Measurements from ENCODE around the gene MAP2K5. TPM values are rescaled to one million over a fixed set of nuclear protein-coding genes. Genes with fewer than 3 reads are reported as not detected.

The MAP2K5 gene
- total and polyA plus RNA-seq, 9 of the 15 experiments (the other 6 are each of a cell fraction or from before 2014, with no cell fraction given): 0.41 to 16.5 (median 7.5) TPM

DNA sequence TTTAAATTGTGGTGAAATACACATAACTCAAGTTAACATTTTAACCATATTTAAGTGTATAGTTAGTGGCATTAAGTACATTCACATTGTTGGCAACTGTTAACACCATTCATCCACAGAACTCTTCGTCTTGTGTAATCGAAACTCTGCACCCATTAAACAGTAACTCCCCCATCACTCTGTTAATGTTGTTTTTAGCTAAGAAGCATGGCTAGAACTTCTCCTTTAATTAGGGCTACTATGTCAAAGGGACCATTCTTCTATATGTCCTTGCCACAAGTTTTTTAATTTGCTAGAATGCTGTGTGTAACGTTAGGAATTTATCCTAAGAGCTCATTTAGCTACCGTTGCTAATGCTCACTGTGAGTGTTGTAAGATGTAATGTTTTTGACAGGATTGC, 60.6 kb downstream of the MAP2K5 start:
- Histone ChIP-seq H2AFZ (ENCODE audit: low read depth, low read length) (no peak overlapping the region), H3K27me3 (ENCODE audit: control insufficient read depth in 2 of 2, insufficient read depth in 2 of 2, low read length in 2 of 2) (no peaks in the 10 kb centered on the region), H3K9me3 (replicated peaks; ENCODE audit: control insufficient read depth, insufficient read depth, low read depth, low read length) (no peaks in the 10 kb centered on the region), H3K4me2 (ENCODE audit: insufficient read depth, low read length) (no peak overlapping the region), H3K4me1 (replicated peaks in 1 of 2; ENCODE audit: control insufficient read depth in 2 of 2, insufficient read depth in 2 of 2, low read length in 2 of 2) (no peaks in the 10 kb centered on the region), H3K27ac (ENCODE audit: extremely low read depth, low read depth, low read length) (no peak overlapping the region), H3K79me2 (ENCODE audit: control insufficient read depth, insufficient read depth, low read length) (no peaks in the 10 kb centered on the region), H3K4me3 (no peak overlapping the region), H3K9me1 (ENCODE audit: control insufficient read depth, insufficient read depth, low read length) (no peaks in the 10 kb centered on the region), H3K36me3 (ENCODE audit: control insufficient read depth, insufficient read depth, low read length) (no peaks in the 10 kb centered on the region), H4K20me1 (replicated peaks; ENCODE audit: control insufficient read depth, insufficient read depth, low read length) (no peaks in the 10 kb centered on the region), H3K9ac (ENCODE audit: insufficient read depth in 1 of 2, low read depth in 2 of 2, low read length in 2 of 2) (no peak overlapping the region)
- intact Hi-C loops (cut with micrococcal nuclease) (no loop called here), in situ Hi-C loops (cut with MboI) (no loop called here)
- TF ChIP-seq SREBF2 (CRISPR knock-in tag; IDR thresholded peaks at IDR 0.05) (no peak), ZNF707 (CRISPR knock-in tag; conservative IDR thresholded peaks at IDR 0.05) (no peak), PHB (CRISPR knock-in tag; IDR thresholded peaks at IDR 0.05) (no peak), ZNF143 (CRISPR knock-in tag; IDR thresholded peaks at IDR 0.05) (no peak), PTTG1 (tag; IDR thresholded peaks at IDR 0.05; ENCODE audit: low read depth) (no peak), FIP1L1 (IDR thresholded peaks at IDR 0.05; ENCODE audit: low read depth, low read length, poor library complexity, severe bottlenecking) (no peak), GTF2F1 (IDR thresholded peaks at IDR 0.05; ENCODE audit: low read depth, low read length) (no peak), LARP7 (IDR thresholded peaks at IDR 0.05) (no peak), ESRRA (IDR thresholded peaks at IDR 0.05; ENCODE audit: borderline replicate concordance, low read depth) (no peak), FOXK1 (CRISPR knock-in tag; IDR thresholded peaks at IDR 0.05; ENCODE audit: borderline replicate concordance) (no peak), HDAC1 (IDR thresholded peaks at IDR 0.05) (no peak), OTX1 (CRISPR knock-in tag; IDR thresholded peaks at IDR 0.05) (no peak), TAF9B (IDR thresholded peaks at IDR 0.05; ENCODE audit: partially characterized antibody) (no peak), SIN3B (IDR thresholded peaks at IDR 0.05; ENCODE audit: low read depth) (no peak)
- TF ChIP-seq, protein P1, sequence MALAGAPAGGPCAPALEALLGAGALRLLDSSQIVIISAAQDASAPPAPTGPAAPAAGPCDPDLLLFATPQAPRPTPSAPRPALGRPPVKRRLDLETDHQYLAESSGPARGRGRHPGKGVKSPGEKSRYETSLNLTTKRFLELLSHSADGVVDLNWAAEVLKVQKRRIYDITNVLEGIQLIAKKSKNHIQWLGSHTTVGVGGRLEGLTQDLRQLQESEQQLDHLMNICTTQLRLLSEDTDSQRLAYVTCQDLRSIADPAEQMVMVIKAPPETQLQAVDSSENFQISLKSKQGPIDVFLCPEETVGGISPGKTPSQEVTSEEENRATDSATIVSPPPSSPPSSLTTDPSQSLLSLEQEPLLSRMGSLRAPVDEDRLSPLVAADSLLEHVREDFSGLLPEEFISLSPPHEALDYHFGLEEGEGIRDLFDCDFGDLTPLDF (CRISPR knock-in tag; IDR thresholded peaks at IDR 0.05): no peak
- TF ChIP-seq, protein P2, sequence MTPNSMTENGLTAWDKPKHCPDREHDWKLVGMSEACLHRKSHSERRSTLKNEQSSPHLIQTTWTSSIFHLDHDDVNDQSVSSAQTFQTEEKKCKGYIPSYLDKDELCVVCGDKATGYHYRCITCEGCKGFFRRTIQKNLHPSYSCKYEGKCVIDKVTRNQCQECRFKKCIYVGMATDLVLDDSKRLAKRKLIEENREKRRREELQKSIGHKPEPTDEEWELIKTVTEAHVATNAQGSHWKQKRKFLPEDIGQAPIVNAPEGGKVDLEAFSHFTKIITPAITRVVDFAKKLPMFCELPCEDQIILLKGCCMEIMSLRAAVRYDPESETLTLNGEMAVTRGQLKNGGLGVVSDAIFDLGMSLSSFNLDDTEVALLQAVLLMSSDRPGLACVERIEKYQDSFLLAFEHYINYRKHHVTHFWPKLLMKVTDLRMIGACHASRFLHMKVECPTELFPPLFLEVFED (CRISPR knock-in tag; conservative IDR thresholded peaks at IDR 0.05): no peak
- FAIRE-seq: no peak
- WGBS (ENCODE audit: insufficient coverage, low coverage, missing lambda C conversion rate): 70% methylated on average over 4 of the region's 4 CpGs
- ChIA-PET POLR2A (interaction anchor here (0.7 to 1.5 kb wide), 3 partner anchors 10 to 36 kb away, joined by 3 read pairs; no protein-coding TSS in a partner anchor), CTCF (ENCODE audit: low intra/inter-chr PET ratio) (no interaction called here)
- ATAC-seq: no peak
- DNase-seq (ENCODE audit: extremely low read depth in 1 of 4, low spot score in 3 of 4): no peak
- BruUV-seq (replicated peaks): no TSS peak
